GM06990 (cell line): ENCODE data around the gene VASP.

ENCODE experiments used
- DNase-seq: peaks from one replicate; pipeline ENCODE4 v3.0.0-alpha.2; 2011; ENCODE audit not compliant: insufficient read length; ENCODE audit errors: extremely low read depth
- H3K27me3 ChIP-seq: replicated peaks from 2 replicates; pipeline ENCODE4 v1.6.0; 2011; ENCODE audit warnings: low read length; ENCODE audit not compliant: control insufficient read depth, insufficient read depth
- H3K36me3 ChIP-seq: 2 replicates; pipeline ENCODE4 v1.5.1; 2011; ENCODE audit warnings: low read length; ENCODE audit not compliant: control insufficient read depth, insufficient read depth
- H3K4me3 ChIP-seq: replicated peaks from 2 replicates; pipeline ENCODE4 v1.5.1; 2011; ENCODE audit warnings: low read depth, mild to moderate bottlenecking, control low read depth, low read length
- TF ChIP-seq, protein P1 (sequence below): IDR thresholded peaks from 2 replicates; pipeline ENCODE4 v1.5.1; 2011; ENCODE audit warnings: low read length, control low read depth, mild to moderate bottlenecking, inconsistent platforms; ENCODE audit not compliant: insufficient read depth, poor library complexity, severe bottlenecking

VASP gene

DNA sequence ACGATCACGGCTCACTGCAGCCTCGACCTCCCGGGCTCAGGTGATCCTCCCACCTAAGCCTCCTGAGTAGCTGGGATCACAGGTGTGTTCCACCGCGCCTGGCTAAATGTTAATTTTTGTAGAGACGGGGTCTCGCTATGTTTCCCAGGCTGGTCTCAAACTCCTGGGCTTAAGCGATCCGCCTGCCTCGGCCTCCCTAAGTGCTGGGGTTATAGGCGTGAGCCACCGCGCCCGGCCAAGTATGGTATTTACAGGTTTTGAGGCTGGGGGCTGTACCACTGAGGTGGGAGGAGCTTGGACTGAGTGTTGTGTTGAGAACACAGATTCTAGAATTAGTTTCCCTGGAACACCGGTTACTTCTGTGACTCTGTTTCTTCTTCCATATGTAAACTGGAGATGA lies 9.5 kb upstream of the VASP start:
- Histone ChIP-seq H3K27me3 (peaks cover 3% of the 10 kb centered on the region; the same call in 1 of the 2 replicates), H3K36me3 (no peaks in the 10 kb centered on the region), H3K4me3 (no peak overlapping the region)
- TF ChIP-seq, protein P1, sequence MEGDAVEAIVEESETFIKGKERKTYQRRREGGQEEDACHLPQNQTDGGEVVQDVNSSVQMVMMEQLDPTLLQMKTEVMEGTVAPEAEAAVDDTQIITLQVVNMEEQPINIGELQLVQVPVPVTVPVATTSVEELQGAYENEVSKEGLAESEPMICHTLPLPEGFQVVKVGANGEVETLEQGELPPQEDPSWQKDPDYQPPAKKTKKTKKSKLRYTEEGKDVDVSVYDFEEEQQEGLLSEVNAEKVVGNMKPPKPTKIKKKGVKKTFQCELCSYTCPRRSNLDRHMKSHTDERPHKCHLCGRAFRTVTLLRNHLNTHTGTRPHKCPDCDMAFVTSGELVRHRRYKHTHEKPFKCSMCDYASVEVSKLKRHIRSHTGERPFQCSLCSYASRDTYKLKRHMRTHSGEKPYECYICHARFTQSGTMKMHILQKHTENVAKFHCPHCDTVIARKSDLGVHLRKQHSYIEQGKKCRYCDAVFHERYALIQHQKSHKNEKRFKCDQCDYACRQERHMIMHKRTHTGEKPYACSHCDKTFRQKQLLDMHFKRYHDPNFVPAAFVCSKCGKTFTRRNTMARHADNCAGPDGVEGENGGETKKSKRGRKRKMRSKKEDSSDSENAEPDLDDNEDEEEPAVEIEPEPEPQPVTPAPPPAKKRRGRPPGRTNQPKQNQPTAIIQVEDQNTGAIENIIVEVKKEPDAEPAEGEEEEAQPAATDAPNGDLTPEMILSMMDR = no peak
- DNase-seq = no peak

DNA sequence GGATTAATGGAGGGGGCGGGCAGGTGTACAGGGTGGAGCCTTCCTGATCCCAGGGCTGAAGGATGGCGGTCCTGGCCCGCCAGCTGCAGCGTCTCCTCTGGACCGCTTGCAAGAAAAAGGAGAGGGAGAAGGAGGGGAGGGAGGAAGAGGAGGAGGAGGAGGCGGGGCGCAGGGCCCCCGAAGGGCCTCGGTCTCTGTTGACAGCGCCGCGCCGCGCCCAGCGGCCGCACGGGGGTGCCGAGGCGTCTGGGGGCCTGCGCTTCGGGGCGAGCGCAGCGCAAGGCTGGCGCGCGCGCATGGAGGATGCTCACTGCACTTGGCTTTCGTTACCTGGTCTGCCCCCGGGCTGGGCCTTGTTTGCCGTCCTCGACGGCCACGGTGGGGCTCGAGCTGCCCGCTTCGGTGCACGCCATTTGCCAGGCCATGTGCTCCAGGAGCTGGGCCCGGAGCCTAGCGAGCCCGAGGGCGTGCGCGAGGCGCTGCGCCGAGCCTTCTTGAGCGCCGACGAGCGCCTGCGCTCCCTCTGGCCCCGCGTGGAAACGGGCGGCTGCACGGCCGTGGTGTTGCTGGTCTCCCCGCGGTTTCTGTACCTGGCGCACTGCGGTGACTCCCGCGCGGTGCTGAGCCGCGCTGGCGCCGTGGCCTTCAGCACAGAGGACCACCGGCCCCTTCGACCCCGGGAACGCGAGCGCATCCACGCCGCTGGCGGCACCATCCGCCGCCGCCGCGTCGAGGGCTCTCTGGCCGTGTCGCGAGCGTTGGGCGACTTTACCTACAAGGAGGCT lies 8.7 kb upstream of the VASP start, which contains the start of gene PPM1N:
Gene PPM1N (plus strand): TSS at position 33 of the 785 bp plus-strand sequence. CDS start 30 bp downstream, at position 63.
- Histone ChIP-seq H3K36me3 (no peaks in the 10 kb centered on the region), H3K4me3 (peak within 1 kb of the TSS; percentile 51), H3K27me3 (peaks cover 3% of the 10 kb centered on the region; the same call in 1 of the 2 replicates)
- DNase-seq = peak; percentile 86
- TF ChIP-seq, protein P1 = peak; percentile 11

DNA sequence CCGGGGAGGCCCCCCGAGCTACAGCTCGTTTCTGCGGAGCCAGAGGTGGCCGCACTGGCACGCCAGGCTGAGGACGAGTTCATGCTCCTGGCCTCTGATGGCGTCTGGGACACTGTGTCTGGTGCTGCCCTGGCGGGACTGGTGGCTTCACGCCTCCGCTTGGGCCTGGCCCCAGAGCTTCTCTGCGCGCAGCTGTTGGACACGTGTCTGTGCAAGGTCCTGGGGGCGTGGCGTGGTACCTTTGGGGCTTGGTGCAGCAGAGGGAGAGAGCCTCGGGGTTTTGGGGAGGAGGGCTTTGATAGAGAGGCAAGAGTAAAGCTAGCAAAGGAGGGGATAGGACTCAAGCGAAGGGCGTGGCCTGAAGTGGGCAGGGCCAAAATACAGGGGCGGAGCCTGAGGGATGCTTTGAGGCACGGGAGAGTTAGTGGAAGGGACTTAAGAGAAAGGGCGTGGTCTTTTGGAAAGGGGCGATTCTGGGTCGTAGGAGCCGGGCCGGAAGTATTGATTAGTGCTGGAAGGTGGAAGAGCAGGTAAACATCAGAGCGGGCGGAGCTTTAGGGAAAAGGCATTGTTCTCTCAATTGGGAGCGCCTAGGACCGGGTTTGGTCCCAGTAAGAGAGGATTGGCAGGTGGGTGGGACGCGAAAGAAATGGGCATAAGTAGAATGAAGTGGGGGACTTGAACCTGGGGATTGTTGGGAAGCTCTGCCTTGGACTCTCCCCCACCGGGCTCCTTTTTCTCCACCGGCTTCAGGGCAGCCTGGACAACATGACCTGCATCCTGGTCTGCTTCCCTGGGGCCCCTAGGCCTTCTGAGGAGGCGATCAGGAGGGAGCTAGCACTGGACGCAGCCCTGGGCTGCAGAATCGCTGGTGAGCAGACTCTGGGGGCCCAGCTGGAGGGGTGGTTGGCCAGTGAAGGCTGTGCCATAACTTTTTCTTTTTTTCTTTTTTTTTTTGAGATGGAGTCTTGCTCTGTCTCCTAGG lies 7.8 kb upstream of the VASP start:
- TF ChIP-seq, protein P1 = no peak
- peaks cover 3% of the 10 kb centered on the region; the same call in 1 of the 2 replicates for H3K27me3 ChIP-seq
- peak; percentile 84 for DNase-seq
- no peak overlapping the region for H3K4me3 ChIP-seq
- no peaks in the 10 kb centered on the region for H3K36me3 ChIP-seq

DNA sequence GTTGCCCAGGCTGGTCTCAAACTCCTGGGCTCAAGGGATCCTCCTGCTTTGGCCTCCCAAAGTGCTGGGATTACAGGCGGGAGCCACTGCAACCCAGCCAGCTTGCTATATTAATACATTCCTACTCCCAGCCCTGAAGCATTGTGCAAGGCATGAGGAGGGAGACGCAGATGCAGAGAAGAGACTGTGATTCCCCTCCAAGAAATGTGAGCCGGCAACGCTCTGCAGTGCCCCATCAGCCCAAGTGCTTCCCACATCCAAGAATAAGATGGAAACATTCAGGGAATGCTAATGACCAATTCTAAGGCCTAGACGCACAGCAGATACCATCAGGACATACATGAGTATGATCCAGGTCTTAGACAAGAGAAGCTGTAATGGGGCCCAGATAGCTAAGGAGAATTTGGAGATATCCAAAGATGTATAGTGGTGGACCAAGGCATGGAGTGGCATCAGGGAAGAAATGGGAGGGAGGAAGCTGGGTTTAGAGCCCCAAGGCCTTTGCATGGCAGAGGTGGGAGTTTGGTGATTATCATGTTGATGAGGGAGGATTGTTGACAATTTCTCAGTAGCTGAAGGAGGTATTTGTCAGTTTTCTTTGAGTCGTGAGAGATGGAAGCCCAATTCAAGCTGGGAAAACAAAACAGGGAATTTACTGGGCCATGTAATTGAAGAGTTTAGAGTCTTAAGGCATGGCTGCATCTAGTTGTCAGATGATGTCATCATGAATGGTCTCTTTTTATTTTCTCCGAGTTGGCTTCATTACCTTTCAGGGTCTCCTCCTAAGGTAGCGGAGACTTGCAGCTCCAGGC lies 6.2 kb upstream of the VASP start:
- DNase-seq = no peak
- Histone ChIP-seq H3K4me3 (no peak overlapping the region), H3K27me3 (no peaks in the 10 kb centered on the region), H3K36me3 (no peaks in the 10 kb centered on the region; the same call in 1 of the 2 replicates)
- TF ChIP-seq, protein P1 = no peak

DNA sequence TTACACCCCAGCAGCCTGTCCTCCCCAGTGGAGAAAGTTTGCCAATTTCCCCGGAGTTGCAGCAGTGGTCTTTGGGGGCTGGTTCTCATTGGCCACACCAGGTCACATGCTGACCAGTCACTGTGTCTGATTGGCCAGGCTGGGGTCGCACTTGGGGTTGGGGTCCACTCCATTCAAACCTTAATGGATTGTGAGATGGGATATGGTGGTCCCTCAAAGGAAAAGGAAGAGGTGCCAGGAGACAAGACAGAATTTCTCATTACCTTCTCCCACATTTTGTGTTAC lies 5.6 kb upstream of the VASP start:
- Histone ChIP-seq H3K4me3 (no peak overlapping the region), H3K36me3 (no peaks in the 10 kb centered on the region; the same call in 1 of the 2 replicates), H3K27me3 (no peaks in the 10 kb centered on the region)
- no peak for DNase-seq
- TF ChIP-seq, protein P1 = no peak
